SH-SY5Y (cell line): ENCODE data around the gene EXOC6B.

Source experiments
- GATA2 ChIP-seq: IDR thresholded peaks from 2 replicates; pipeline ENCODE4 v1.6.1; 2011; ENCODE audit warnings: mild to moderate bottlenecking, low read depth, low read length
- GATA3 ChIP-seq: IDR thresholded peaks from 2 replicates; pipeline ENCODE4 v1.6.1; 2011; ENCODE audit warnings: low read depth, mild to moderate bottlenecking, low read length, moderate library complexity

Gene EXOC6B

GRCh38 chr2:72439892-72440291 is 385.9 kb downstream of the EXOC6B start:
- TF ChIP-seq GATA3: no peak
- no peak for TF ChIP-seq GATA2

DNA sequence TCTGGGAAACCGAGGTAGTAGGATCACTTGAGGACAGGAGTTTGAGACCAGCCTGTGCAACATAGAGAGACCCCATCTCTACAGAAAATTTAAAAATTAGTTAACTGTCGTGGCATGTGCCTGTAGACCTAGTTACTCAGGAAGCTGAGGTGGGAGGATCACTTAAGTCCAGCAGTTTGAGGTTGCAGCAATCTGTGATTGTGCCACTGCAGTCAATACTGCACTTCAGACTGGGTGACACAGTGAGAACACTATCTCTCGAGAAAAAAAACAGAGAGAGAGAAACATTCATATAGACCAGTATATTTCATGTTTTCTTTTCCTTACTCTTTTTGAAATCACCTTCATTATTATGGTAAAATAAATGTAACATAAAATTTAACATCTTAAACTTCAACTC is 387.5 kb downstream of the EXOC6B start:
- TF ChIP-seq GATA3: no peak
- TF ChIP-seq GATA2: no peak

- no peak for TF ChIP-seq GATA3
- TF ChIP-seq GATA2: no peak
Measured at GRCh38 chr2:72431737-72432136, 394.1 kb downstream of the EXOC6B start.

GRCh38 chr2:72427022-72427861 is 398.6 kb downstream of the EXOC6B start:
- TF ChIP-seq GATA3 (no peak), GATA2 (no peak)

GRCh38 chr2:72425996-72426395 is 399.8 kb downstream of the EXOC6B start:
- no peak for TF ChIP-seq GATA2
- no peak for TF ChIP-seq GATA3

DNA sequence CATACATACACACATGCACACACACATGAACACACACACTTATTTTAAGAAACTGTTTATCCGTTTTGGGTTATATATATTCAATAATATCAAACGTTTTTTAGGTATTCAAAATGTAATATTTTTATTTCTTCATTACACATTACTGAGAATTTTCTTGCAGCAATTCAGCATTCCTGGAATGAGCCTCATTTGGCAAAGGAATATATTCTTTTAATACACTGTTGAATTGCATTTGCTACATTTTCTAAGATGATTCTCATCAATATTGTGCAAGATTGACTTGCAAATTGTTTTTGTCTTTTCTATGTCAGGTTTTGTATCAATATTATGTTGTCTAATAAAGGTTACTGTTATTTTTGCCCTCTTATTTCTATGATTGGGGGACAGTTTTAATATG is 402.1 kb downstream of the EXOC6B start:
- no peak for TF ChIP-seq GATA3
- TF ChIP-seq GATA2: no peak

DNA sequence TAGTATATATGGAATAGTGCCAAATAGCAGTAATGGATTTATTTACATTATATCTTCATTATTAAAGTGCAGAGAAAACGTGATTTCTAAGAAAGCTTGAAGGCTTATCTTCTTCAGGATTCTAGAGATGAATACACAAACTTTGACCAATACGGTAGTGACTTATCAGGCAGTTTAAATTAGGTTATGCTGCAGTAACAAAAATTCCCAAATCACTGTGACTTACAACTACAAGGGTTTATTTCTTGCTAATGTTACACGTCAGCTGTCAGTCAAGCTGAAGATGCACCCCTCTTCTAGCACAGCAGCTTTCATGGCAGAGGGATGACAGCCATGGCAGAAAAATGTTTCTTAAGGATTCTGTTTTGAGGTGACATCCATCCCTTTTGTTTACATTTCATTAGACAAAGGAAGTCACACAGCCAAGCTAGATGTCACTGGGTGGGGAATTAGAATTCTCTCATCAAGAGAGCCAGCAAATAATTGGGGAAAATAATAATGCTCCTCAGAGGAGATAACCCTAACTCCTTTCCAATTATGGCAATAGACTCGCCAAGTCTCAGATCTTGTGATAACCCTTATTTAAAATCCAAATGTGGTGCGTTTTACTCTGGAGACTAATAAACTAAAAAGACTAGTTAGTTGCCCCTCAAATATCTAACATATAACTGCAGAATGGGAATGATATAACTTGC is 409.9 kb downstream of the EXOC6B start:
- no peak for TF ChIP-seq GATA3

DNA sequence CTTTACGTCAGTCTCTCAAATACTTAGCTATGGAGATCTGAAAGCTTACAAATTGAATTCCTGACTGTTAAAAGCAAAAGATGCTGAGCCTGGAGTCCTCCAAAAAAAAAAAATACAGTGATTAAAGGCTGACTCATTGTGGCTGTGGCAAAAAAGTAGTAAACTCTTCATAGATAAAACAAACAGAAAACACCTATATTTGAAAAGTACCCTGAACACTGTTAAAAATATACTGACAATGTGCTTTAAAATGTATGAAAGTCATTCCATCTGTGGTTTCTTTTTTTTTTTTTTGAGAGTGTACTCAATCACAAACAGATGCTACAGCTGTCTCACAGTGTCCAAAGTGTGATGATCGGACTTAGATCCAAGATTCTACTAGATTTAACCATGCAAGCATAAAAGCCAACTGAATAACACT is 410.6 kb downstream of the EXOC6B start:
- TF ChIP-seq GATA2 (no peak), GATA3 (no peak)

DNA sequence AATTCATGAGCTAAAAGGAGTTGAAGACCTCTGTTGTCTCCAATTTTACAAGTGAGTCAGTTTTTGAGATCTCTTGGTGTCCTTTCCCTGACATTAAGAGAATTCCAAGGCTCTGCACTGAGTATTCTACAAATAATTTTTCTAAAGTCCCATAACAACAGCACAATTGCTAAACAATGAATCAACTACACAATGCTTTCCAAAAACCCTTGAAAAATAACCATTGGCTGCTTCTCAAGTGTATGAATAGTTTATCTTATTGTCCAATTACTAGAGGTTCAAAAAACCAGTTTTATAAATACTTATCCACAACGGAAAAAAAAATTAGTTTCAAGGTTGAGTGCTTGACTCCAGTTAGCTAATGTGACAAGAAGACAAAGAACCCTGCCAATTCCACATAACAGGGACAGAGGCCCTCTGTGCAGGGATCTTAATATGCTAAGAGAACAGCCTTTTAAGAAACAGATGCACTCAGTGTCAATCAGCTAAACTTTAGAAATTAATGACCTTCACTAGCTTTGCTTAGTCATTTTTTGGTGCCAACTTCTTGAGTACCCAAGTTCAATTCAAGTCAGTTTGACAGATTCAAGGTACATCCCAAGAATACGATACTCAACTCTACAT is 411.6 kb downstream of the EXOC6B start:
- TF ChIP-seq GATA3: no peak
- TF ChIP-seq GATA2: no peak

GRCh38 chr2:72413716-72414115 is 412.1 kb downstream of the EXOC6B start:
- TF ChIP-seq GATA3: no peak

GRCh38 chr2:72412214-72412613 is 413.6 kb downstream of the EXOC6B start:
- no peak for TF ChIP-seq GATA3

GRCh38 chr2:72399879-72400278 is 426.0 kb downstream of the EXOC6B start:
- TF ChIP-seq GATA3 (no peak), GATA2 (no peak)

DNA sequence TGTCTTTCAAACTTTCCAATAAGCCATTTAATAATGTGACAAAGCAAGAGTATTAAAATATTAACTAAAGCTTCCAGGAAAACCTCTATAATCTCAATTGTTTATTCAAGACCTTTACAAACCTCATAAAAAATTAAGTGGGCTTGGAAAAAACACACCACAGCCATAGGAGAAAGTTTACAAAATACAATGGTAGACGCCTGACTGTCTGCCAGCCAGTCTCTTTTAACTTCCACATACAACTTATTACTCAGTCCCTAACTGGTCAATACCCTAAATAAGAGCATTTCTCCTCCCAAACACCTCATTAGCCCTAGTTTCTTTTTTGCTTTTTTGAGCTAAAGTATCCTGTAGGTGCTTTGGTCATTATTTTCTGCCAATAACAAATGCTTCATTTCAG is 430.7 kb downstream of the EXOC6B start:
- TF ChIP-seq GATA2 (no peak), GATA3 (no peak)

GRCh38 chr2:72394541-72395070 is 431.2 kb downstream of the EXOC6B start:
- TF ChIP-seq GATA2 (no peak), GATA3 (no peak)

GRCh38 chr2:72389447-72389846 is 436.4 kb downstream of the EXOC6B start:
- TF ChIP-seq GATA3 (no peak), GATA2 (no peak)
